HL-60 (cell line): ENCODE measurements around the gene POLR1A.

Experiments
- CTCF ChIP-seq: IDR thresholded peaks from one replicate; pipeline ENCODE4 v1.5.1; 2011; ENCODE audit warnings: low read length, control low read depth, inconsistent platforms; ENCODE audit not compliant: insufficient read depth
- POLR2AphosphoS5 ChIP-seq: IDR thresholded peaks from 2 replicates; pipeline ENCODE4 v1.6.1; 2012; ENCODE audit warnings: low read depth
- REST ChIP-seq: IDR thresholded peaks from 2 replicates; pipeline ENCODE4 v1.6.1; 2012; ENCODE audit warnings: low read depth; ENCODE audit not compliant: insufficient replicate concordance
- SPI1 ChIP-seq: IDR thresholded peaks from 2 replicates; pipeline ENCODE4 v1.6.1; 2012; ENCODE audit warnings: low read depth, mild to moderate bottlenecking, borderline replicate concordance

GRCh38 chr2:86000938-86001312, 104.8 kb downstream of the POLR1A start:
- TF ChIP-seq CTCF = no peak
- no peak for TF ChIP-seq SPI1
- TF ChIP-seq POLR2AphosphoS5 = no peak
- no peak for TF ChIP-seq REST
